ENCODE measurements around the gene SLX9. TPM values are rescaled to one million over a fixed set of nuclear protein-coding genes. Genes with fewer than 3 reads are reported as not detected.

The SLX9 gene
- polyA plus RNA-seq, 1 donor from 2014 or later, result 15.4 TPM

DNA sequence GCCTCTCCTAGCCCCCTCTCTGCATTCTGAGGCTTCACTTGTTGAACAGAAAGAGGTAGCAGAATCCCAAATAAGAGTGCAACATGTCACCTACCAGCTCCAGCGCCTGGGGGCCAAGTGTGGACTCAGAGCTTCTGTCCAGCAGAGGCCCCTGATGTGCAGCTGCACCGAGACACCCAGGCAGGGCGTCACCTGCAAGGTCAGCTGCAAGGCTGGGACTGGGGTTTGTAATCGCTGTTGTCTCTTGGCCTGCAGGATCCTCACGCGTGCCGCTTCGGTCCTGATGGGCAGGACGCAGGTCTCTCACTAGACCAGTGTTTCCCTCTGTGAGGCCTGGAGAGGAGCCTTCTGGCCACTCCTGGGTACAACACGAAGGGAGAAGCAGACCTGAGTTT, 4.3 kb upstream of the SLX9 start:
- no peak overlapping the region for H3K4me3 ChIP-seq (ENCODE audit: low read length)
- no peaks in the 10 kb centered on the region for H3K9me3 ChIP-seq (ENCODE audit: low read length)
- no peaks in the 10 kb centered on the region for H3F3A ChIP-seq (ENCODE audit: insufficient read depth, low read length, poor library complexity, severe bottlenecking)
- H3K4me2 ChIP-seq (ENCODE audit: low read length), result no peak overlapping the region
- H3K9me2 ChIP-seq (ENCODE audit: insufficient read depth, low read length), result no peaks in the 10 kb centered on the region
- peaks cover 41% of the 10 kb centered on the region for H3K27me3 ChIP-seq (ENCODE audit: insufficient read depth, low read depth, low read length)
- no peak overlapping the region for H2AFZ ChIP-seq (ENCODE audit: low read depth, low read length)
- no peaks in the 10 kb centered on the region for H4K20me1 ChIP-seq (ENCODE audit: insufficient read depth)
- H3K9ac ChIP-seq (ENCODE audit: low read length), result no peak overlapping the region
- TF ChIP-seq, protein P1, sequence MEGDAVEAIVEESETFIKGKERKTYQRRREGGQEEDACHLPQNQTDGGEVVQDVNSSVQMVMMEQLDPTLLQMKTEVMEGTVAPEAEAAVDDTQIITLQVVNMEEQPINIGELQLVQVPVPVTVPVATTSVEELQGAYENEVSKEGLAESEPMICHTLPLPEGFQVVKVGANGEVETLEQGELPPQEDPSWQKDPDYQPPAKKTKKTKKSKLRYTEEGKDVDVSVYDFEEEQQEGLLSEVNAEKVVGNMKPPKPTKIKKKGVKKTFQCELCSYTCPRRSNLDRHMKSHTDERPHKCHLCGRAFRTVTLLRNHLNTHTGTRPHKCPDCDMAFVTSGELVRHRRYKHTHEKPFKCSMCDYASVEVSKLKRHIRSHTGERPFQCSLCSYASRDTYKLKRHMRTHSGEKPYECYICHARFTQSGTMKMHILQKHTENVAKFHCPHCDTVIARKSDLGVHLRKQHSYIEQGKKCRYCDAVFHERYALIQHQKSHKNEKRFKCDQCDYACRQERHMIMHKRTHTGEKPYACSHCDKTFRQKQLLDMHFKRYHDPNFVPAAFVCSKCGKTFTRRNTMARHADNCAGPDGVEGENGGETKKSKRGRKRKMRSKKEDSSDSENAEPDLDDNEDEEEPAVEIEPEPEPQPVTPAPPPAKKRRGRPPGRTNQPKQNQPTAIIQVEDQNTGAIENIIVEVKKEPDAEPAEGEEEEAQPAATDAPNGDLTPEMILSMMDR (IDR thresholded peaks at IDR 0.05; ENCODE audit: poor library complexity, severe bottlenecking), result no peak
- TF ChIP-seq TAF1 (IDR thresholded peaks at IDR 0.05; ENCODE audit: low read depth) (no peak), RAD21 (conservative IDR thresholded peaks at IDR 0.05) (no peak), EP300 (conservative IDR thresholded peaks at IDR 0.05; ENCODE audit: poor library complexity, severe bottlenecking) (no peak), EZH2 (IDR thresholded peaks at IDR 0.05; ENCODE audit: borderline replicate concordance, insufficient read depth, low read length, poor library complexity, severe bottlenecking) (no peak)
- H3K79me2 ChIP-seq (replicated peaks; ENCODE audit: insufficient read depth, low read length), result peaks cover 6% of the 10 kb centered on the region
- H3K36me3 ChIP-seq (ENCODE audit: insufficient read depth, low read length), result no peaks in the 10 kb centered on the region
- H3K27ac ChIP-seq (ENCODE audit: low read length), result no peak overlapping the region

DNA sequence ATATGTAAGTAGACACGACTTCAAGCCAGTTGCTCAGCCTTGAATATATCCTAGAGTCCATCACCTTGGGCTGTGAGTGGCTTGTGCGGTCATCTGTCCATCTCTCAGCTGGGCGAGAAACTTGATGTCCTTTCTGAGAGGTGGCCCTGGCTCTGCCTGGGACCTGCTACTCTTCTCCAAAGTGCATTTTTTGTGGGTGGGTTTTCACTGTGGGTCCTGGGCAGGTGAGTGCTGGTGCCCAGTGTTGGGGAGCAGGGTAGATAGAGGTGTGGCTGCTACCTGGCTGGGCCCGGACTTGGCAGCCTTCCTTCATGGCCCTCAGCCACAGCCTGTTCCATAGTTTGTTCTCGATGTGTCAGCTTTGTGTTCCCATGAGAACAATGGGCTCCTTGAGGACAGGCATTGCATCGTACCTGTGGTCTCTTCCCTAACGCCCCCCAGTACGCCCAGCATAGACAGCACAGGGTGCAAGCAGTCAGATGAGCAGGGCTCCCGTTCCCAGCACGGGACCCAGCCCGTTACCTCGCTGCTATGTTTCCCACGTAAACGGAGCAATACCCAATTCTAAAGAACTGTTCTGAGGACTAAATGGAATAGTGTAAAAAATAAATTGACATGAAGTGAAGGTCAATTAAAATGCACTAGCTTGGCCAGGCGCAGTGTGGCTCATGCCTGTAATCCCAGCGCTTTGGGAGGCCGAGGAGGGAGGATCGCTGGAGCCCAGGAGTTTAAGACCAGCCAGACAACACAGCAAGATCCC, 877 bp upstream of the SLX9 start:
- no peaks in the 10 kb centered on the region for H3K9me2 ChIP-seq (ENCODE audit: insufficient read depth, low read length)
- peak overlapping the region; percentile 94 for H3K4me3 ChIP-seq (ENCODE audit: low read length)
- peaks cover 8% of the 10 kb centered on the region for H3K27me3 ChIP-seq (ENCODE audit: insufficient read depth, low read depth, low read length)
- TF ChIP-seq, protein P2, sequence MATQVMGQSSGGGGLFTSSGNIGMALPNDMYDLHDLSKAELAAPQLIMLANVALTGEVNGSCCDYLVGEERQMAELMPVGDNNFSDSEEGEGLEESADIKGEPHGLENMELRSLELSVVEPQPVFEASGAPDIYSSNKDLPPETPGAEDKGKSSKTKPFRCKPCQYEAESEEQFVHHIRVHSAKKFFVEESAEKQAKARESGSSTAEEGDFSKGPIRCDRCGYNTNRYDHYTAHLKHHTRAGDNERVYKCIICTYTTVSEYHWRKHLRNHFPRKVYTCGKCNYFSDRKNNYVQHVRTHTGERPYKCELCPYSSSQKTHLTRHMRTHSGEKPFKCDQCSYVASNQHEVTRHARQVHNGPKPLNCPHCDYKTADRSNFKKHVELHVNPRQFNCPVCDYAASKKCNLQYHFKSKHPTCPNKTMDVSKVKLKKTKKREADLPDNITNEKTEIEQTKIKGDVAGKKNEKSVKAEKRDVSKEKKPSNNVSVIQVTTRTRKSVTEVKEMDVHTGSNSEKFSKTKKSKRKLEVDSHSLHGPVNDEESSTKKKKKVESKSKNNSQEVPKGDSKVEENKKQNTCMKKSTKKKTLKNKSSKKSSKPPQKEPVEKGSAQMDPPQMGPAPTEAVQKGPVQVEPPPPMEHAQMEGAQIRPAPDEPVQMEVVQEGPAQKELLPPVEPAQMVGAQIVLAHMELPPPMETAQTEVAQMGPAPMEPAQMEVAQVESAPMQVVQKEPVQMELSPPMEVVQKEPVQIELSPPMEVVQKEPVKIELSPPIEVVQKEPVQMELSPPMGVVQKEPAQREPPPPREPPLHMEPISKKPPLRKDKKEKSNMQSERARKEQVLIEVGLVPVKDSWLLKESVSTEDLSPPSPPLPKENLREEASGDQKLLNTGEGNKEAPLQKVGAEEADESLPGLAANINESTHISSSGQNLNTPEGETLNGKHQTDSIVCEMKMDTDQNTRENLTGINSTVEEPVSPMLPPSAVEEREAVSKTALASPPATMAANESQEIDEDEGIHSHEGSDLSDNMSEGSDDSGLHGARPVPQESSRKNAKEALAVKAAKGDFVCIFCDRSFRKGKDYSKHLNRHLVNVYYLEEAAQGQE (IDR thresholded peaks at IDR 0.05; ENCODE audit: borderline replicate concordance), result no peak
- TF ChIP-seq MXI1 (conservative IDR thresholded peaks at IDR 0.05; ENCODE audit: poor library complexity, severe bottlenecking) (no peak), RAD21 (conservative IDR thresholded peaks at IDR 0.05) (no peak)
- peak overlapping the region; percentile 62 for H3K4me2 ChIP-seq (ENCODE audit: low read length)
- H3K9ac ChIP-seq (ENCODE audit: low read length), result peak overlapping the region; percentile 79
- no peaks in the 10 kb centered on the region for H3K9me3 ChIP-seq (ENCODE audit: low read length)
- H3F3A ChIP-seq (ENCODE audit: insufficient read depth, low read length, poor library complexity, severe bottlenecking), result no peaks in the 10 kb centered on the region
- H3K36me3 ChIP-seq (ENCODE audit: insufficient read depth, low read length), result no peaks in the 10 kb centered on the region
- H2AFZ ChIP-seq (ENCODE audit: low read depth, low read length), result peak overlapping the region; percentile 48
- H3K27ac ChIP-seq (ENCODE audit: low read length), result peak overlapping the region; percentile 78
- H4K20me1 ChIP-seq (ENCODE audit: insufficient read depth), result no peaks in the 10 kb centered on the region
- peaks cover 19% of the 10 kb centered on the region for H3K79me2 ChIP-seq (replicated peaks; ENCODE audit: insufficient read depth, low read length)
